Measurements from ENCODE around the gene XIRP2. TPM values are rescaled to one million over a fixed set of nuclear protein-coding genes. Genes with fewer than 3 reads are reported as not detected.

The XIRP2 gene
- total RNA-seq, 6 experiments from 2014 or later = 0.05 to 2.0 (median 0.19) TPM

DNA sequence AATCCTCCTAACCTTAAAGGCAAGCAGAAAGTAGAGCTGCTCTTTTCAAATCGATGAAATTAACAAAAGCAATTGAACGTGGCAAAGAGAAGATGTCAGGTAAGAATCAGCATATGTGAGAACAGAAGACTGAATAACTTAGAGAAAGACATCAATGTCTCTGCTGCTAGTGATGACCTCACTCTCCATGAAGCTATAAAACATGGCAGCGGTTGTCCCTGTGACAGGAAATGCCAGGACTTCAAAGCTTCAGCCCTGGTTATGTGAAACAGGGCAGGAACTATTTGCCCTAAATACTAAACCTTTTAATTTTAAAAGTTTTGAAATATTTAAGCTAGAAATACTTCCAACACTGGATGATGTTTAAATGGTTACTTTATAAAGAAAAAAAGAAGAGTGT, 383.7 kb downstream of the XIRP2 start:
- TF ChIP-seq, protein P1, sequence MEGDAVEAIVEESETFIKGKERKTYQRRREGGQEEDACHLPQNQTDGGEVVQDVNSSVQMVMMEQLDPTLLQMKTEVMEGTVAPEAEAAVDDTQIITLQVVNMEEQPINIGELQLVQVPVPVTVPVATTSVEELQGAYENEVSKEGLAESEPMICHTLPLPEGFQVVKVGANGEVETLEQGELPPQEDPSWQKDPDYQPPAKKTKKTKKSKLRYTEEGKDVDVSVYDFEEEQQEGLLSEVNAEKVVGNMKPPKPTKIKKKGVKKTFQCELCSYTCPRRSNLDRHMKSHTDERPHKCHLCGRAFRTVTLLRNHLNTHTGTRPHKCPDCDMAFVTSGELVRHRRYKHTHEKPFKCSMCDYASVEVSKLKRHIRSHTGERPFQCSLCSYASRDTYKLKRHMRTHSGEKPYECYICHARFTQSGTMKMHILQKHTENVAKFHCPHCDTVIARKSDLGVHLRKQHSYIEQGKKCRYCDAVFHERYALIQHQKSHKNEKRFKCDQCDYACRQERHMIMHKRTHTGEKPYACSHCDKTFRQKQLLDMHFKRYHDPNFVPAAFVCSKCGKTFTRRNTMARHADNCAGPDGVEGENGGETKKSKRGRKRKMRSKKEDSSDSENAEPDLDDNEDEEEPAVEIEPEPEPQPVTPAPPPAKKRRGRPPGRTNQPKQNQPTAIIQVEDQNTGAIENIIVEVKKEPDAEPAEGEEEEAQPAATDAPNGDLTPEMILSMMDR (IDR thresholded peaks at IDR 0.05) = no peak
- no peak for TF ChIP-seq POLR2A (IDR thresholded peaks at IDR 0.05)
- ATAC-seq = no peak
- WGBS (ENCODE audit: insufficient coverage, low coverage, low lambda C conversion rate, missing lambda C conversion rate) = 36% methylated on average over 3 of the region's 3 CpGs

GRCh38 chr2:167275046-167275445, 386.8 kb downstream of the XIRP2 start:
- DNase-seq (no peak), ATAC-seq (no peak)
- no peak overlapping the region for H3K4me3 ChIP-seq
- no peaks in the 10 kb centered on the region for H3K27me3 ChIP-seq
- no peak overlapping the region for H3K27ac ChIP-seq
- H3K4me1 ChIP-seq = no peaks in the 10 kb centered on the region
- TF ChIP-seq, protein P1 (IDR thresholded peaks at IDR 0.05) = no peak
- no peak for TF ChIP-seq POLR2A (IDR thresholded peaks at IDR 0.05)
- no peaks in the 10 kb centered on the region for H3K36me3 ChIP-seq
- WGBS (ENCODE audit: insufficient coverage, low coverage, low lambda C conversion rate, missing lambda C conversion rate) = 18% methylated on average over 3 of the region's 3 CpGs
- intact Hi-C loops (cut with DNase I) = no loop called here
- H3K9me3 ChIP-seq = no peaks in the 10 kb centered on the region

More for the DNA sequence above, 383.7 kb downstream of the XIRP2 start:
- no peak for DNase-seq
- H3K27ac ChIP-seq = no peak overlapping the region
- H3K27me3 ChIP-seq = no peaks in the 10 kb centered on the region
- no peaks in the 10 kb centered on the region for H3K9me3 ChIP-seq
- intact Hi-C loops (cut with DNase I) = no loop called here
- no peaks in the 10 kb centered on the region for H3K36me3 ChIP-seq
- H3K4me3 ChIP-seq = no peak overlapping the region
- no peaks in the 10 kb centered on the region for H3K4me1 ChIP-seq

DNA sequence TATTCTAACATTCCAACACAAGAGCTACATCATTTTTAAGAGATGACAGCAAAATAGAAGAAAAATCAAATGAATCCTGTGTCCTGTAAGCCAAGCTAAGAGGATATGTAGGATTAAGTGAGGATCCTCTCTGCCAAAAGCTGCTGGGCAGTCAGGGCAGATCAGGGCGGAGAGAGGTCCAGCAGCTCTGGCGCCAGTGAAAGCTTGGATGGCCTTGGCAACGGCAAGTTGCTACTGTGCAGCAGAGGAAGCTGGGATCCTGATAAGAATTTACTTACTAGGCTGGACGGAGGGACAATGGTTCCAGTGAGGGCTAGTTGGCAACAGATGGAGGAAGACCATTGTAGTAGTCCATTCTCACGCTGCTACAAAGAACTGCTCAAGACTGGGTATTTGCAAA, 391.5 kb downstream of the XIRP2 start:
- H3K27me3 ChIP-seq = no peaks in the 10 kb centered on the region
- H3K9me3 ChIP-seq = no peaks in the 10 kb centered on the region
- DNase-seq = no peak
- ATAC-seq = peak in 2 of 4 donors; percentile 21 to 33
- no peak overlapping the region for H3K4me3 ChIP-seq
- 52% methylated on average over 5 of the region's 5 CpGs for WGBS (ENCODE audit: insufficient coverage, low coverage, low lambda C conversion rate, missing lambda C conversion rate)
- TF ChIP-seq, protein P1 (IDR thresholded peaks at IDR 0.05) = no peak
- no peak for TF ChIP-seq POLR2A (IDR thresholded peaks at IDR 0.05)
- H3K36me3 ChIP-seq = no peaks in the 10 kb centered on the region
- intact Hi-C loops (cut with DNase I) = no loop called here
- no peaks in the 10 kb centered on the region for H3K4me1 ChIP-seq
- no peak overlapping the region for H3K27ac ChIP-seq

GRCh38 chr2:167287212-167287611, 398.9 kb downstream of the XIRP2 start:
- no peak for DNase-seq
- no peaks in the 10 kb centered on the region for H3K4me1 ChIP-seq
- H3K27ac ChIP-seq = no peak overlapping the region
- no peaks in the 10 kb centered on the region for H3K36me3 ChIP-seq
- no peak overlapping the region for H3K4me3 ChIP-seq
- WGBS (ENCODE audit: insufficient coverage, low coverage, low lambda C conversion rate, missing lambda C conversion rate) = 55% methylated on average over 3 of the region's 3 CpGs
- ATAC-seq = no peak
- H3K9me3 ChIP-seq = no peaks in the 10 kb centered on the region
- no peaks in the 10 kb centered on the region for H3K27me3 ChIP-seq
- intact Hi-C loops (cut with DNase I) = no loop called here
- TF ChIP-seq, protein P1 (IDR thresholded peaks at IDR 0.05) = no peak
- TF ChIP-seq POLR2A (IDR thresholded peaks at IDR 0.05) = no peak
